OCI-LY7 (cell line): Measurements from ENCODE around the gene PHF23. TPM values are rescaled to one million over a fixed set of nuclear protein-coding genes. Genes with fewer than 3 reads are reported as not detected.

ENCODE experiments used
- BruUV-seq: library from RNA; stranded (reverse); fragments of 400-500 nt; replicated peaks from 2 replicates; lab custom pipeline; 2021; lab: Mats Ljungman, UMichigan
- CTCF ChIA-PET: fragments of 300-600 bp; sonication (Branson Sonifier 250); formaldehyde crosslinking; loops from one replicate; lab custom pipeline; 2022; ENCODE audit warnings: antibody characterized with exemption; ENCODE audit not compliant: unreplicated experiment; lab: Charles Lee
- POLR2A ChIA-PET: fragments of 300-600 bp; sonication (Branson Sonifier 250); formaldehyde crosslinking; loops from one replicate; lab custom pipeline; 2022; ENCODE audit warnings: antibody characterized with exemption; lab: Charles Lee
- DNase-seq: peaks from one replicate; pipeline ENCODE4 v3.0.0-alpha.2; 2015; ENCODE audit warnings: low spot score
- H2AFZ ChIP-seq: fragments of 200-600 bp; sonication (generic), shearing (Covaris generic); 2 replicates; pipeline ENCODE4 v1.6.1; 2014; ENCODE audit warnings: mild to moderate bottlenecking, antibody characterized with exemption, low read length, moderate library complexity
- H3K27ac ChIP-seq: fragments of 200-600 bp; sonication (generic); 2 replicates; pipeline ENCODE4 v1.5.1; 2014; ENCODE audit warnings: mixed run types, low read depth, mild to moderate bottlenecking, moderate library complexity, low read length, inconsistent platforms; ENCODE audit not compliant: poor library complexity, severe bottlenecking
- H3K36me3 ChIP-seq: fragments of 200-600 bp; sonication (generic); 2 replicates; pipeline ENCODE4 v1.6.1; 2014; ENCODE audit warnings: mild to moderate bottlenecking, antibody characterized with exemption, low read length, moderate library complexity, mixed read lengths; ENCODE audit not compliant: insufficient read depth
- H3K4me1 ChIP-seq: fragments of 200-600 bp; sonication (generic); 2 replicates; pipeline ENCODE4 v1.5.1; 2014; ENCODE audit warnings: mild to moderate bottlenecking, low read length; ENCODE audit not compliant: insufficient read depth, poor library complexity, severe bottlenecking
- H3K4me2 ChIP-seq: fragments of 200-600 bp; sonication (generic); 2 replicates; pipeline ENCODE4 v1.6.1; 2014; ENCODE audit warnings: mild to moderate bottlenecking, low read length
- H3K4me3 ChIP-seq: fragments of 200-600 bp; sonication (generic); 2 replicates; pipeline ENCODE4 v1.5.1; 2014; ENCODE audit warnings: mild to moderate bottlenecking, low read depth, low read length; ENCODE audit not compliant: poor library complexity, severe bottlenecking
- H3K79me2 ChIP-seq: fragments of 200-600 bp; sonication (generic); 2 replicates; pipeline ENCODE4 v1.6.1; 2016; ENCODE audit warnings: low read depth, mild to moderate bottlenecking, low read length, moderate library complexity, mixed read lengths; ENCODE audit not compliant: insufficient read depth
- H3K9me2 ChIP-seq: fragments of 200-600 bp; sonication (generic); 2 replicates; pipeline ENCODE4 v1.6.1; 2016; ENCODE audit warnings: mild to moderate bottlenecking, low read length, mixed read lengths; ENCODE audit not compliant: insufficient read depth
- H3K9me3 ChIP-seq: fragments of 200-600 bp; sonication (generic); 2 replicates; pipeline ENCODE4 v1.6.1; 2014; ENCODE audit warnings: mild to moderate bottlenecking, mixed run types, low read length, mixed read lengths
- H4K20me1 ChIP-seq: fragments of 200-600 bp; sonication (generic); 2 replicates; pipeline ENCODE4 v1.6.1; 2014; ENCODE audit warnings: mild to moderate bottlenecking, antibody characterized with exemption, low read length, moderate library complexity, mixed read lengths; ENCODE audit not compliant: insufficient read depth
- CTCF ChIP-seq: fragments of 200-600 bp; sonication (generic); conservative IDR thresholded peaks from 2 replicates; pipeline ENCODE4 v1.5.1; 2014; ENCODE audit warnings: mild to moderate bottlenecking, antibody characterized with exemption, low read length, moderate library complexity, mixed read lengths
- EZH2phosphoT487 ChIP-seq: fragments of 200-600 bp; sonication (generic); IDR thresholded peaks from 2 replicates; pipeline ENCODE4 v1.6.1; 2018; ENCODE audit warnings: low read depth, borderline replicate concordance, mild to moderate bottlenecking, mixed run types, antibody characterized with exemption, low read length, moderate library complexity, mixed read lengths
- intact Hi-C: fragments of 100-400 bp; cut with micrococcal nuclease; formaldehyde crosslinking; loops from one replicate; pipeline ENCODE4 v1.10.0; 2022; ENCODE audit not compliant: unreplicated experiment
- total RNA-seq, 2 experiments: library from RNA; depleted of rRNA in 1 of 2; stranded (reverse); fragments of >200 nt in 1 of 2; shearing (Covaris generic) in 1 of 2; gene quantifications; 2 replicates each; pipeline ENCODE4 v1.2.3, GENCODE V29; 2014 to 2022

Gene PHF23
- total RNA-seq, 2 experiments from 2014 or later: 43.3 to 47.7 TPM

GRCh38 chr17:7281953-7282751, 42.9 kb upstream of the PHF23 start:
- intact Hi-C loops: loop anchor here (1.0 to 2.0 kb wide), 3 partner anchors 55 to 153 kb away; partner anchors contain the start of genes ACAP1, KCTD11 and TMEM102
- H3K4me1 ChIP-seq: peaks cover 41% of the 10 kb centered on the region
- POLR2A ChIA-PET: interaction anchor here (0.7 to 1.3 kb wide), 2 partner anchors 10 to 55 kb away, joined by 4 to 5 read pairs; no protein-coding TSS in a partner anchor
- H2AFZ ChIP-seq: peak overlapping the region; percentile 56
- H3K9me2 ChIP-seq: no peaks in the 10 kb centered on the region
- no peak for DNase-seq
- CTCF ChIA-PET: no interaction called here
- H3K27ac ChIP-seq: no peak overlapping the region
- no peaks in the 10 kb centered on the region for H3K79me2 ChIP-seq
- no peaks in the 10 kb centered on the region for H4K20me1 ChIP-seq
- TF ChIP-seq CTCF (no peak), EZH2phosphoT487 (no peak)
- H3K9me3 ChIP-seq: no peaks in the 10 kb centered on the region
- peak overlapping the region; percentile 59 for H3K4me3 ChIP-seq
- peak overlapping the region; percentile 88 for H3K4me2 ChIP-seq
- H3K36me3 ChIP-seq: no peaks in the 10 kb centered on the region
- BruUV-seq: no TSS peak

DNA sequence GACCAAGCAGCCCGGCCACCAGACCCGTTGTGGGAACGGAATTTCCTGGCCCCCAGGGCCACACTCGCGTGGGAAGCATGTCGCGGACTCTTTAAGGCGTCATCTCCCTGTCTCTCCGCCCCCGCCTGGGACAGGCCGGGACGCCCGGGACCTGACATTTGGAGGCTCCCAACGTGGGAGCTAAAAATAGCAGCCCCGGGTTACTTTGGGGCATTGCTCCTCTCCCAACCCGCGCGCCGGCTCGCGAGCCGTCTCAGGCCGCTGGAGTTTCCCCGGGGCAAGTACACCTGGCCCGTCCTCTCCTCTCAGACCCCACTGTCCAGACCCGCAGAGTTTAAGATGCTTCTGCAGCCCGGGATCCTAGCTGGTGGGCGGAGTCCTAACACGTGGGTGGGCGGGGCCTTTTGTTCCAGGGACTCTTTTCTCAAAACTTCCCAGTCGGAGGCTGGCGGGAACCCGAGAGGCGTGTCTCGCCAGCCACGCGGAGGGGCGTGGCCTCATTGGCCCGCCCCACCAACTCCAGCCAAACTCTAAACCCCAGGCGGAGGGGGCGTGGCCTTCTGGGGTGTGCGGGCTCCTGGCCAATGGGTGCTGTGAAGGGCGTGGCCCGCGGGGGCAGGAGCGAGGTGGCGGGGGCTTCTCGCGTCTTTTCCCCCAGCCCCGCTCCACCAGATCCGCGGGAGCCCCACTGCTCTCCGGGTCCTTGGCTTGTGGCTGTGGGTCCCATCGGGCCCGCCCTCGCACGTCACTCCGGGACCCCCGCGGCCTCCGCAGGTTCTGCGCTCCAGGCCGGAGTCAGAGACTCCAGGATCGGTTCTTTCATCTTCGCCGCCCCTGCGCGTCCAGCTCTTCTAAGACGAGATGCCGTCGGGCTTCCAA, 42.1 kb upstream of the PHF23 start, which contains the start of gene SLC2A4:
TSS of gene SLC2A4 (plus strand) at position 645 of the 879 bp plus-strand sequence. CDS start at position 862, 217 bp downstream.
- TF ChIP-seq CTCF (no peak), EZH2phosphoT487 (no peak)
- peak; percentile 96 for DNase-seq
- H3K4me1 ChIP-seq: peaks cover 37% of the 10 kb centered on the region
- H3K36me3 ChIP-seq: no peaks in the 10 kb centered on the region
- H2AFZ ChIP-seq: peak within 1 kb of the TSS; percentile 56
- no peaks in the 10 kb centered on the region for H3K9me2 ChIP-seq
- H3K27ac ChIP-seq: peak within 1 kb of the TSS; percentile 57
- ChIA-PET CTCF (interaction anchor here (1.0 kb wide), 1 partner anchor 16 kb away, joined by 4 read pairs; no protein-coding TSS in a partner anchor), POLR2A (interaction anchor here (0.7 to 1.3 kb wide), 2 partner anchors 11 to 55 kb away, joined by 4 to 5 read pairs; no protein-coding TSS in a partner anchor)
- H3K4me2 ChIP-seq: peak within 1 kb of the TSS; percentile 88
- BruUV-seq: no TSS peak
- H4K20me1 ChIP-seq: no peaks in the 10 kb centered on the region
- H3K79me2 ChIP-seq: no peaks in the 10 kb centered on the region
- intact Hi-C loops: loop anchor here (1.0 to 2.0 kb wide), 3 partner anchors 55 to 154 kb away; partner anchors contain the start of genes ACAP1, KCTD11 and TMEM102
- H3K9me3 ChIP-seq: no peaks in the 10 kb centered on the region
- H3K4me3 ChIP-seq: peak within 1 kb of the TSS; percentile 59
